Ovary (tissue), 3 donors: ENCODE results near the gene STRADB.

Source experiments
- CTCF ChIP-seq, 3 donors: fragments of 450-650 bp in 2 of 3; fragments of 200-600 bp in 1 of 3; IDR thresholded peaks; one replicate each; pipeline versions ENCODE4 v1.5.1 to v1.8.0; 2016 to 2022; ENCODE audit warnings: antibody characterized with exemption in 3 of 3, mild to moderate bottlenecking in 1 of 3
- EP300 ChIP-seq: sonication (generic); formaldehyde crosslinking; IDR thresholded peaks from one replicate; pipeline ENCODE4 v1.6.1; 2017; ENCODE audit warnings: antibody characterized with exemption
- POLR2A ChIP-seq: fragments of 450-650 bp; IDR thresholded peaks from one replicate; pipeline ENCODE4 v1.6.1; 2017; ENCODE audit warnings: antibody characterized with exemption, mild to moderate bottlenecking, moderate library complexity
- donor health status: DM: no; HTN: no; CAD: no.

- TF ChIP-seq CTCF (IDR thresholded peaks at IDR 0.05): no peak
- TF ChIP-seq POLR2A: no peak
- no peak for TF ChIP-seq EP300
These were observed 33.3 kb downstream of the STRADB start for GRCh38 chr2:201484805-201485204.
